SHP77 (cell line): ENCODE results near the gene KDM8.
"Not testable (repeated sequence)": the region's sequence is repeated elsewhere in the genome, so short reads cannot be mapped to it uniquely, and the experiment has no call there.

Experiments
- DNase-seq, 2 experiments: peaks; one replicate each; lab custom pipeline; 2025; lab: John Stamatoyannopoulos, UW

Gene KDM8

GRCh38 chr16:27191352-27191924, 11.9 kb upstream of the KDM8 start:
- DNase-seq, result no peak

- peak in 1 of 2 experiments; percentile 33 for DNase-seq
Measured at GRCh38 chr16:27193300-27193990, 9.9 kb upstream of the KDM8 start.

GRCh38 chr16:27195076-27195741, 8.1 kb upstream of the KDM8 start:
- no peak for DNase-seq

GRCh38 chr16:27195941-27196595, 7.3 kb upstream of the KDM8 start:
- no peak for DNase-seq

GRCh38 chr16:27197004-27197403, 6.3 kb upstream of the KDM8 start:
- no peak for DNase-seq

GRCh38 chr16:27198451-27199234, 4.7 kb upstream of the KDM8 start:
- DNase-seq, result no peak

GRCh38 chr16:27199235-27199586, 4.1 kb upstream of the KDM8 start:
- DNase-seq, result no peak

GRCh38 chr16:27199736-27200135, 3.6 kb upstream of the KDM8 start:
- DNase-seq, result no peak

GRCh38 chr16:27200914-27201313, 2.4 kb upstream of the KDM8 start:
- DNase-seq, result not testable (repeated sequence)

- peak; percentile 95 to 96 for DNase-seq
Measured at GRCh38 chr16:27202923-27203506, 311 bp upstream of the KDM8 start.

GRCh38 chr16:27204312-27204915, 1.1 kb downstream of the KDM8 start:
- no peak for DNase-seq

GRCh38 chr16:27205423-27206065, 2.2 kb downstream of the KDM8 start:
- DNase-seq, result no peak

- DNase-seq, result not testable (repeated sequence)
Measured at GRCh38 chr16:27207121-27207520, 3.8 kb downstream of the KDM8 start.

- DNase-seq, result no peak
Measured at GRCh38 chr16:27208081-27208680, 4.9 kb downstream of the KDM8 start.

- no peak for DNase-seq
Measured at GRCh38 chr16:27208796-27209195, 5.5 kb downstream of the KDM8 start.

GRCh38 chr16:27209591-27209990, 6.3 kb downstream of the KDM8 start:
- no peak for DNase-seq

GRCh38 chr16:27210174-27210573, 6.8 kb downstream of the KDM8 start:
- no peak for DNase-seq

GRCh38 chr16:27211026-27211425, 7.7 kb downstream of the KDM8 start:
- no peak for DNase-seq

GRCh38 chr16:27214084-27214961, 11.0 kb downstream of the KDM8 start:
- DNase-seq, result no peak
